Measurements from ENCODE around the gene PSMD4. TPM values are rescaled to one million over a fixed set of nuclear protein-coding genes. Genes with fewer than 3 reads are reported as not detected.

Gene PSMD4
- total and polyA plus RNA-seq, 2 donors (not counting 3 experiments of a cell fraction or from before 2014, with no cell fraction given), result 181 to 266 TPM

GRCh38 chr1:151267760-151268159, 13.2 kb downstream of the PSMD4 start:
- intact Hi-C loops (cut with micrococcal nuclease), result no loop called here
- CTCF ChIA-PET, result interaction anchor here (1.6 kb wide), 1 partner anchor 14 kb away, joined by 4 read pairs; no protein-coding TSS in a partner anchor
- dilution Hi-C loops (cut with MboI; ENCODE audit: extremely low pct_ligation_motif_present, low sequenced_read_pairs), result no loop called here

More at GRCh38 chr1:151267760-151268159, 13.2 kb downstream of the PSMD4 start:
- POLR2A ChIA-PET, result interaction anchor here (0.5 kb wide), 1 partner anchor 198 kb away, joined by 4 read pairs; no protein-coding TSS in a partner anchor
- Histone ChIP-seq H2AFZ (ENCODE audit: low read depth, low read length) (no peak overlapping the region), H3K79me2 (ENCODE audit: control insufficient read depth, insufficient read depth, low read length) (no peaks in the 10 kb centered on the region), H3K36me3 (ENCODE audit: control insufficient read depth in 2 of 2, extremely low read depth in 1 of 2, insufficient read depth in 2 of 2, low read length in 2 of 2) (peaks cover 12 to 36% of the 10 kb centered on the region in 2 experiments), H3K9me3 (replicated peaks; ENCODE audit: control insufficient read depth, insufficient read depth, low read length) (no peaks in the 10 kb centered on the region), H3K9ac (replicated peaks; ENCODE audit: extremely low read depth, insufficient read depth, low read length) (no peak overlapping the region), H3K9me1 (replicated peaks; ENCODE audit: control insufficient read depth, extremely low read depth, insufficient read depth, low read length) (no peaks in the 10 kb centered on the region), H3K27me3 (ENCODE audit: control insufficient read depth in 2 of 2, insufficient read depth in 2 of 2, low read length in 2 of 2) (no peaks in the 10 kb centered on the region), H3K4me2 (ENCODE audit: insufficient read depth, low read length) (no peak overlapping the region), H3K27ac (ENCODE audit: insufficient read depth, low read depth, low read length) (no peak overlapping the region), H3K4me1 (ENCODE audit: control insufficient read depth, extremely low read depth, insufficient read depth, low read length) (no peaks in the 10 kb centered on the region), H4K20me1 (replicated peaks; ENCODE audit: control insufficient read depth, extremely low read depth, insufficient read depth, low read length) (no peaks in the 10 kb centered on the region), H3K4me3 (replicated peaks in 1 of 3; ENCODE audit: insufficient read depth in 1 of 3, low read depth in 1 of 3, low read length in 3 of 3) (no peak overlapping the region)
- FAIRE-seq (no peak), DNase-seq (ENCODE audit: low read depth, low spot score) (no peak)
- TF ChIP-seq JUN (IDR thresholded peaks at IDR 0.05; ENCODE audit: borderline replicate concordance, insufficient read depth, insufficient read length, low read depth) (no peak), MYC (IDR thresholded peaks at IDR 0.05; ENCODE audit: low read depth, low read length) (no peak), MAX (IDR thresholded peaks at IDR 0.05; ENCODE audit: insufficient read depth, insufficient read length) (no peak), EZH2 (IDR thresholded peaks at IDR 0.05; ENCODE audit: borderline replicate concordance, low read depth, low read length, severe bottlenecking) (no peak), FOS (IDR thresholded peaks at IDR 0.05; ENCODE audit: borderline replicate concordance, insufficient read depth, low read length) (no peak), POLR2AphosphoS5 (IDR thresholded peaks at IDR 0.05; ENCODE audit: insufficient read depth, low read depth, low read length) (no peak), CTCF (IDR thresholded peaks at IDR 0.05; ENCODE audit: extremely low read depth in 1 of 2, insufficient read depth in 1 of 2, low read depth in 1 of 2, low read length in 2 of 2) (no peak), GATA2 (IDR thresholded peaks at IDR 0.05; ENCODE audit: insufficient read depth, insufficient read length, low read depth, low read length) (no peak), POLR2A (IDR thresholded peaks at IDR 0.05; ENCODE audit: low read depth, low read length) (no peak)
- no TSS peak for BruUV-seq (replicated peaks)

All from endothelial cell of umbilical vein (primary cell).